Measurements from ENCODE around the gene KIAA0232.
A peak's percentile ranks its signal among the peaks of the same experiment; 100 is the strongest.
"Not testable (repeated sequence)": the region's sequence is repeated elsewhere in the genome, so short reads cannot be mapped to it uniquely, and the experiment has no call there.

The KIAA0232 gene

DNA sequence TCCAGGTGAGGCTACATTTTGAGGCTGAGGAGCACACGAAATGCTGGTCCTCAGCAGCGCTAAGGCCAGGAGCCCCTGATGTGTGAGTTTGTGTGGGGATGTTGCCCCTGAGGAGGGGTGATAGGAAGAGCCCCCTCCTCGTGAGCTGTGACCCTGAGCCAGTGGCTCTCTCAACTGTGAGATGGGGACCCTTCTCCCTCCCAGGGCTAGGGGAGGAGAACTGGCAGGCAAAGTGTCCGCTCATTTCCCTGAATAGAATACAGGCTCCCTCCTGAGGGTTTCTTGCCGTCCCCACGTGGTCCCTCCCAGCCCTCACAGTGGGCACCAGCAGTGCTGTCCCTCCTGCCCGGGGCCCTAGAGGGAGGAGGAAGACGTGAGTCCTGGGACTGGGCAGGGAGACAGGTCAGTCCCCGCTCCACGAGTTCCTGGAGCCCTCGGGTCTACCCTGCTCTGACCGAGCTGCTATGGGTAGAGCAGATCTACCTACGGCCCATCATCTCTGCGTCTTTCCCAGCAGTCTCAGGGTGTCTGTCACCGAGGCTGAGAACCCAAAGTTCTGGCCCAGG is 106.1 kb downstream of the KIAA0232 start:
- DNase-seq = peak; percentile 9

DNA sequence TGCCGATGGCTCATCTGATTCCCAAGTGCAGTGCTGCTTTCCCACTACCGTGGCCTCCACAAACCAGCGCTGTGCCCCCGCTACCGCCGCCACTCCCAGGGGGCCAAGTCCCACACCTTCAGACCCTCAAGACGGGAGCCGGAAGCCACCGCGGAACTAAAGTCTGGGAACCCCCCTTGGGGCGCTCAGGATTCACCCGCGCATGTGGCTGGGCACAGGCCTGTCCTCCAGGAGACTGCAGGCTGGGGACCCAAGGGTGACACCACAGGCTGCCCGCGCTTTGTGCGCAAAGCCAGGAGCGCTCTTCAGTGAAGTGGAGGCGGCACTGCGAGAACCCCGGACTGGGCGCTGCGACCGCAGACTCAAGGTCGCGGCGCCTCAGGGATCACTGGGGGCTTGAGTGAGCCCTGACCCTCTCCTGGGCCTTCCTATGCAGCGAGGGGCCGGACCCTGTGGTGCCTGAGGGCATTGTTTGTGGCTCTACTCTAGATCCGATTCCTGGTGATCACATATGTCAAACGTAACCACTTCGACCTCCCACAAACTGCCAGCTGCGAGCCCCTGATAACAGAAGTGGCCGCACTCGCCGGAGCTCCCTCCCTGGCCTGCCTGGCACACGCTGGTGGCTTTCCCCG is 106.7 kb downstream of the KIAA0232 start:
- peak; percentile 98 for DNase-seq

DNA sequence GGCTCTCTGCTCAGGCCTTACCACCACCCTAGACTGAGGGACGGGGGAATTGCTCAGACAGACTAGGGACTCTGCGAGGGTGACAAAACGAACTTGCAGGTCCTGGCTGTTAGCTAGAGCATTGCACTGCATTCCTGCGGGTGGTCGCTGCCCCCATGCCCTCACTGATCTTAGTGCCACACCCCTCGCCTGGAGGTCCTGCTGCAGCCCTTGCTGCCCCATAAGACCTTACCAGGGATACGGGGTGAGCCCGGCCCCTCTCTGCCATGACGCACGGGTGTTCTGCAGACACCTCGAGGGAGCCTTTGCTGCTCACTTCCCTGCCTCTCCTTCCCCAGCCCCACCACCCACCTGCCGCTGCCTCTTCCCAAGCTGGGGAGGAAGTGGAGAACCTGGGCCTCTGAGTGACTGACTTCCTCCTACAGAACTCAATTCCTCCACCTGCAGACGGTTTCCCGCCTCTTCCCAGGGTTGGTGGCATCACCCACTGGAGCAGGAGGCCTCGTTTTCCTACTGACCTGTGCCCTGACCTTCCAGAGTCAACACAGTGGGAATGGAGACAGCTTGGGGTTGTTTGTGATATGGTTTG is 107.3 kb downstream of the KIAA0232 start:
- no peak for DNase-seq

DNA sequence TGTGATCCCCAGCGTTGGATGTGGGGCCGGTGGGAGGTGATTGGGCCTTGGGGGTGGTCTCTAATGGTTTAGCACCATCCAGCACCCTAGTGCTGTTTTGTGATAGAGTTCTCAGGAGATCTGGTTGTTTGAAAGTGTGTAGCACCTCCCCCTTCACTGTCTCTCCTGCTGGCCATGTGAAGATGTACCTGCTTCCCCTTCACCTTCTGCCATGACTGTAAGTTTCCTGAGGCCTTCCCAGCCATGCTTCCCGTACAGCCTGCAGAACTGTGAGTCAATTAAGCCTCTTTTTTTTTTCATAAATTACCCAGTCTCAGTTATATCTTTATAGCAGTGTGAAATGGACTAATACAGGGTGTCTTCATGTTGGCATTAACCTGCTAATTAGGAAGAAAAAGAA is 107.8 kb downstream of the KIAA0232 start:
- no peak for DNase-seq

DNA sequence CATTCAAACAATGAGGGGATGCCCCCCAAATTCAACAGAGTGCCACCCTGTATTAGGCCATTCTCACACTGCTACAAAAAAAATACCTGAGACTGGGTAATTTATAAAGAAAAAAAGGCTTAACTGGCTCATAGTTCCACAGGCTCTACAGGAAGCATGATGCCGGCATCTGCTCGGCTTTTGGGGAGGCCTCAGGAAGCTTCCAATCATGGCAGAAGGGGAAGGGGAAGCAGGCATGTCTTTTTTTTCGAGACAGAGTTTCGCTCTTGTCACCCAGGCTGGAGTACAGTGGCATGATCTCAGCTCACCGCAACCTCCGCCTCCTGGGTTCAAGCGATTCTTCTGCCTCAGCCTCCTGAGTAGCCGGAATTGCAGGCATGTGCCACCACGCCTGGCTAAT is 108.4 kb downstream of the KIAA0232 start:
- not testable (repeated sequence) for DNase-seq

DNA sequence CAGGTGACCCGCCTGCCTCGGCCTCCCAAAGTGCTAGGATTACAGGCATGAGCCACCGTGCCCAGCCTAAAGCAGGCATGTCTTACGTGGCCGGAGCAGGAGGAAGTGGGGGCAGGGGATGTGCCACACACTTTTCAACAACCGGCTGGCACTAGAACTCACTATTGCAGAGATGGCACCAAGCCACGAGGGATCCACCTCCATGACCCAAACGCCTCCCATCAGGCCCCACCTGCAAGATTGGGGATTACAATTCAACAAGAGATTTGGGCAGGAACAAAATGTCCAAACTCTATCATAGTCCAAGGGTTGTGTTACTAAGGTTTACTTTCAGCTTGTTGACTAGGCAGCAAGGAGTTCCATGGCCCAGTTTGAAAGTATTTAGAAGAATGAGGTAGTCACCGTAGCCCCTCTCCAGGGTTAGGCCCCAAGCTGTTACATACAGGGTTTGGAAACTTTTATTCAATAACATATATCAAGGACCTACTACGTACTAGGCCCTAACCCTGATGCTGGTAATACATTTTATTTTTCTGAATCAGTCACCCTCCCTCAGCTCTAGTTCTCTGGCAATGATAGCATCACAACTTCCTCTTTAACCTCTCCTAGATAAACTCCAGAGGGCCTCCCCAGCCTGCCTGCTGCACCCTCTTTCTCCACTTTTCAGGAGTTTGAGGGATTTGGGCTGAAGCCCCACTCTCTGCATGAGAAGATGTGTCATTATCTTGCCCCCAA is 109.1 kb downstream of the KIAA0232 start:
- DNase-seq = peak; percentile 70

DNA sequence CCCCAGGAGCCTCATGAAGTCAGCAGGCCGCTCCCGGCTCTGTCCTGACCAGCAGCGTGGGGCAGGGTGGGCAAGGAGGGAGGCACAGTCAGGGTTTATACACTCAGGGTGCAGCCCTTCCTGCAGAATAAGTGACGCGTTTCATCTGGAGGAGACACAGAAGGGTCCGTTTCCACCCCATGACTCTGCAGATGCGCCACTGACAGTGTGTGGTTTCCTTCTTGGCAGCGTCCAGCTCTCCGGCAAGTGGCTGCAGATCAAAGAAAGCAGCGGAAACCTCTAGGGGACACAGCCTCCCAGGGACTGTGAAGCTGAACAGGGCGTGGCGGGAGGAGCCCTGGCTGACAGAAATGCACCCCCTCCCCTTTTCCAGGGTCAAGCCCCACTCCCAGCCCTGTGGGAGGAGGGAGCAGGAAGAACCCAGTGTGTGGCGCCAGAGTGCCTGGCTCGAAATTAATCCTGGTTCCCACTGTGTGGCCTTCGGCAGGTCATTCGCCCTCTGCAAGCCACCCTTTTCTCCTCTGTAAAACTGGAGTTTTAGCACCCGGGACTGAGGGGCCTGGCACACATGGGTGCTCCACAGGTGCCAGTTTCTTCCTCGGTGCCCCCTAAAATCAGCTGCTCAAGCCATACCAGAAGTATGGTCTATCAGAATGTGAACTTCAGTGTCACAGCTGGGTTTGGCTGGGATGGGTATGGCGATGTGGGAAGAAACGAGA is 109.8 kb downstream of the KIAA0232 start:
- peak; percentile 97 for DNase-seq

DNA sequence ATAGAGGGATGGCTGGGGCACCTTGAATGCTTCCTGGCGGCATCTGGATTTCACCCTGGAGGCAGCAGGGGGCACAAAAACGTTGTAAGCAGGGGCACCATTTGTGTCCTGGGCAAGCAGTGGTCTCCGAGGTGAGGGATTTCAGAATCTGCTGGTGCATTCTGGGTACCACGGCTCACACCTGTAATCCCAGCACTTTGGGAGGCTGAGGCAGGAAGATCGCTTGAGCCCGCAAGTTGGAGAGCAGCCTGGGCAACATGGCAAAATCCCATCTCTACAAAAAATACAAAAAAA is 110.3 kb downstream of the KIAA0232 start:
- no peak for DNase-seq

DNA sequence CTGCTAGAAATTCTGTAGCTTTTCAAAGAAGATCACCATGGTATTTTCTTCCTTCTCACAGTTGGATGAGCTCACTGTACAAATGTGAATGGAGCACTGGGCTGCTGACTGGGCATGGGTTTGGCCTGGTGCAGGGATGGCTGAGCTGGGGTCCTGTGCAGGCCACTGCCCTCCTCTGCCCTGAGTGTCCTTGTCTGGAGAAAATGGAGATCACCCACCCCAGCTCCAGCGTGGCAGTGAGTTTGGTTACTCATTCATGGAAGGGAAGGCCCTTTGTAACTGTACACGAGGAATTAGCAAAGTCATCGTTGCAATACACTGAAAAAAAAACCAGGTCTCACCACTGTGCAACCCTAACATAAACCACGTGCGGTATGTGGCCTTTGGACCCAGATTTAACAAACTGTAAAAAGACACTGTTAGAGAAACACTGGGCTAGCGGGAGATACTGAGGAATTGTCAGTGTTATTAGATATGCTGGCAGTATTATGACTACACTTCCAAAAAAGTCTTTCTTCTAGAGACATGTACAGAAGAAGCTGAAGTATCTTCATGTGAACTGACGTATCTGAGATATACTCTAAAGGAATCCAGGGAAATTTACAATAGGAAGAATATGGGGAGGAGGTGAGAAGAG is 111.0 kb downstream of the KIAA0232 start:
- peak; percentile 82 for DNase-seq

DNA sequence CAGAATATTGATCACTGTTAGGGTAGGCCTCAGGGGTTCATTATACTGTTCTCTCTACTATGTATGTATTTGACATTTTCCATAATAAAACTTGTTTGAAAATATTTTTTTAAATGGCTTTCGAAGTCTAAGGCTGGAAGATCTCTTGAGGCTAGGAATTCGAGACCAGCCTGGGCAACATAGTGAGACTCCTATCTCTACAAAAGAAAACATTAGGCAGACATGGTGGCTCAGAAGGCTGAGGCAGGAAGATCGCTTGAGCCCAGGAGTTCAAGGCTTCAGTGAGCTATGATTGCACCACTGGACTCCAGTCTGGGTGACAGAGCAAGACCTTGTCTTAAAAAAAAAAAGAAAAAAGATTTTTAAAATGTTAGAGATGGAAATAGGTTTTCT is 111.6 kb downstream of the KIAA0232 start:
- no peak for DNase-seq

DNA sequence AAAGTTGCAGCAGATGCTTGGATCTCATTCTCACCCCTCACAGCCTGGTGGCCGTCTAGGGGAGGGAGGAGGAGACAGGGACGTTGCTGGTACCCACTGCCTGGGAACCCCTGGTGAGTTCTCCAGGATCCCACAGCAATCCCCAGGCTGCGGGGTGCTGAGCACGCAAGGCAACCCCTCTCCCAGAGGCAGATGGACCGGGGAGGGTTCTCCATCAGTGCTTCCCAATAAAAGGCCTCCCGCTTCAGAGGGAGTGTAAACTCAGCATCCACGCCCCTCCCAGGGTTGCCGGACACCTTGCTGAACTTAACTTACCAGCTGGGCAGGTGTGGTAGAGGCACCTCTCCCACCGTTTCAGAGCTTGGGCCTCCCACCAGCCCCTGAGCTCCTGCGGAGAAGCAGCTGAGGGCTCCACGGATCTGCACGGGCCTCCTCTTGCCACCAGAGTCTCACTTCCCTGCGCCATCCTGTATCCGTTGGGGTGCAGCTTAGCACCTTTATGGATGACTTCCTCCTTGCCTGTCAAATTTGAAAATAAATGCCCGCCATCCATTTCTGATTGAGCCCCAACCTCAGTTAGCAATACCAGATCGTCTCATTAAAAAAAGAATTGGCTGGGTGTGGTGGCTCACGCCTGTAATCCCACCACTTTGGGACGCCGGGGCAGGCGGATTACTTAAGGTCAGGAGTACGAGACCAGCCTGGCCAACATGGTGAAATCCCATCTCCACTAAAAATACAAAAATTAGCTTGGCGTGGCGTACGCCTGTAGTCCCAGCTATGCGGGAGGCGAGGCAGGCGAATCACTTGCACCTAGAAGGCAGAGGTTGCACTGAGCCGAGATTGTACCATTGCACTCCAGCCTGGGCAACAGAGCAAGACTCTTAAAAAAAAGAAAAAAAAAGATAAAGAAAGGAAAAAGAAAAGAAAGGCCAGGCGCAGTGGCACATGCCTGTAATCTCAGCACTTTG is 112.3 kb downstream of the KIAA0232 start:
- DNase-seq = no peak

DNA sequence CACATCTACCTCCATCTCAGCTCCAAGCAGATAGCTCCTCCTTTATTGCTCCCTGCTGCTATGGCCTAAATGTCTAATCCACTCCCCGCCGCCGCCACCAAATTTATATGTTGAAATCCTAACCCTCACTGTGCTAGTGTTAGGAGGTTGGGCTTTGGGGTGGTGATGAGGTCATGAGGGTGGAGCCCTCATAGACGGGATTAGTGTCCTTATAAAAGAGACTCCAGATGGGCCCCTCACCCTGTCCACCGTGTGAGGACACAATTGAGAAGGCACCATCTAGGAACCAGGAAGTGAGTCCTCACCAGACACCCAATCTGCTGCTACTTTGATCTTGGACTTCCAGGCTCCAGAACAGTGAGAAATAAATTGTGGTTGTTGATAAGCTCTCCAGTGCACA is 113.5 kb downstream of the KIAA0232 start:
- no peak for DNase-seq

DNA sequence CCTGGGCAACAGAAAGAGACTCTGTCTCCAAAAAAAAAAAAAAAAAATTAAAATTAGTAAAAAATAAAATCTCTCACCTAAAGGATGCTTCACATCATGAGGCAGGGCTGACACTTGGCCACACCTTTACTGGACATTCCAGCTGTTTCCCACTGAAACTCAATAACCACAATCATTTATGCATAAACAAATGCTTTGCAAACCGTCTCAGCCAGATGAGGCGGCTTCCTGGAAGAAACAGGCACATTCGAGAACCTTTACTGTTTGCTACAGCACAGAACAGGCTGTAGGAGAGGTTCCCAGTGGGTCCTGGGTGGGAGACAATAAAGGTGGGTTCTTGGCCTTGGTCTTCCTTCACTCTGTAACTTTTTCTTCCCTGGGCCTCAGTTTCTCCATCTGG is 116.2 kb downstream of the KIAA0232 start:
- no peak for DNase-seq

DNA sequence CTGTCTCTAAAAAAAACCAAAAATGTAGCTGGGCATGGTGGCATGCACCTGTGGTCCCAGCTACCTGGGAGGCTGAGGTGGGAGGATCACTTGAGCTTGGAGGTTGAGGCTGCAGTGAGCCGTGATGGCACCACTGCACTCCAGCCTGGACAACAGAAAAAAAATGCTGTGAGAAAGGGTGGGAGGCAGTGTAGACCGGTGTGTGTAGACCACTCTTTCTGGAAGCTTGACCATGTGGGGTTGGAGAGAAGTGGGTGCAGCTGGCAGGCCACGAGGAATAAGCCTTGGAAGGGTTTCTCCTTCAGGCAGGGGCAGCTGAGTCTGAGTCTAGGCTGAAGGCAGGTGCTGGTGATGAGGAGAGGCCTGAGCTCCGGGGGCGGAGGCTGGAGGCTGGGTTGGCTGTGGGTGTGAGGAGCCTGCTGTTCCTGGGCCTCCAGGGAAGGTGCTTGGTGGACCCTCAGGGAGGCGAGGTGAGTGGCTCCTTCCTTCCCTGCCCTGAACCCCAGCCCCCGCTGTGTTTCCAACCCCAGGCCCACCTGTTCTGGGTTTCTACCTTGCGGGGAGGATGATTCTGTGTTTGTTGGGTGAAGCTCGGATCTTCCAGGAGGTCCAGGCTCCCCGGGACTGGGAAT is 117.8 kb downstream of the KIAA0232 start:
- DNase-seq = no peak

DNA sequence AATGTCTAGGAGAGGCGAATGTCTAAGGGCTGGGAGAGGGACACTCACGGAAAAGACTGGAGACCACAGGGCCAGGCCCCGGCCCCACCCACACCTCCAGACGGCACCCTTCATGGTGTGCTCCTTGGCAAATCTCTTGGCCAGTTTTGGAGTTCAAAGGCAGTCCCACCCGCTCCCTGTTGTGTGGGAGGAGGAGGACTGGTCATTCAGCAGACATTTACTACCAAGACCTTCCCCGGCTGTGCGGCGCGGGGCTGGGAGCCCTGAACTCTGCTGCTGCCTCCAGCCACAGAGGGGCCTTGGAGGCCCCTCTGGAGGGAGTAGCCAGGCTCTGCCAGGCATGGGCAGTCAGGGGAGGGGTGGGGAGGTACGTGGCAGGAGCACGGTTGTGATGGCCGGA is 118.4 kb downstream of the KIAA0232 start:
- no peak for DNase-seq

DNA sequence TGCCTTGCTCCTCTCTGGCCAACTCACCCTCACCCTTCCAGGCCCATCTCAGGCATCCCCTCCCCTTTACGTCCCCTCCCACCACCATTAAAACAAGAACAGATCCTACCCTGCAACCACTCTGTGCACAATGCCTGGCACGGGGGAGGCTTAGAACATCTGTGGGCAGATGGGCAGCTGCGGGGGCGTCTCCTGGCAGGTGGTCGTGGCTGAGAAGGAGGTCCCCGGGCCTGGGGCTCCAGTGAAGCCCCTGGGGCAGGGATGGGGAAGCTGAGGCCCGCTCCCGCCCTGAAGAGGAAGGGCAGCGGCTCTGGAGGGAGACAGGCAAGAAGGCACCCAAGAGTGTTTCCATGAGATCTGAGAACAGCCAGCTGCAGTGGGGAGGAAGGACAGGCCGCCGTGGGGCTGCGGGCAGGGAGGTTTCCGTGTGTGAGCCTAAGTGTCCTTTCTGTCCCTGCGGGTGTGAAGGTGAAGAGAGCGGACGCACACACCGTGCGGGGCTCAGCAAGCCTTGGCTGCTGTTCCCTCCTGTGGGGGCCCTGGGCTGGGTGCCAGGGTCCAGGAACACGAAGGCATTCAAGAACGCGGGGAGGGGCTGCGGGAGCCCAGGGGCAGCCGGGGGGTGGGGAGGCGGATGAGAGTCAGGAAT is 119.3 kb downstream of the KIAA0232 start:
- DNase-seq = no peak

DNA sequence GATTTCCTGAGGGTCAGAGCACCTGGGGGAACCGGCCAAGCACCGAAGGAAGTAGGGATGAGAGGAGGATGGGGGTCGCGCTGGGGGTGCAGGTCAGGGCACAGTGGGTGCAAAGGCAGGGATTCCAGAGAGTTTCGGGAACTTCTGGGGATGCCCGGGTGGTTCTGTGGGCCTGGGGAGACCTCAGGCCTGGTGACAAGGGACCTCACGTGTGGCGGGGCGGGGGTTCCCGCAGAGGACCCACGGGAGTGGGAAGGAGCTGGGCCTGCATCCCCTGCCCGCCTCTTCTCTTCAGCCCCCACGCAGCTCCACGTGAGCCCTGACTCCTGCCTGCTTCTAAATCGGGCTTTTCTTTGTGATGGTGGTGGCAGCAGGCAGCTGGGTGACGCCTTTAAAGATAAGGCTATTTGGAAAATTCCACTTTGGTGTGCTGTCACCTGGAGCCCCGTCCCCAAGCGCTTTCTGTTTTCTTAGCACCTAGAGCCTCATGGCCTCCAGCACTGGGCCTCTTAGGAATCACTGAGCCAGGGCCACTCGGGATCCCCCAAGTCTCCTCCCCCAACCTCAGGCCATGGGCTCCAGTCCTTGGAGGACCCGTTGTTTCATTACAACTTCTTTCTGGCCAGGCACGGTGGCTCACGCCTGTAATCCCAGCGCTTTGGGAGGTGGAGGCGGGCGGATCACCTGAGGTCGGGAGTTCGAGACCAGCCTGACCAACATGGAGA is 120.0 kb downstream of the KIAA0232 start:
- no peak for DNase-seq

DNA sequence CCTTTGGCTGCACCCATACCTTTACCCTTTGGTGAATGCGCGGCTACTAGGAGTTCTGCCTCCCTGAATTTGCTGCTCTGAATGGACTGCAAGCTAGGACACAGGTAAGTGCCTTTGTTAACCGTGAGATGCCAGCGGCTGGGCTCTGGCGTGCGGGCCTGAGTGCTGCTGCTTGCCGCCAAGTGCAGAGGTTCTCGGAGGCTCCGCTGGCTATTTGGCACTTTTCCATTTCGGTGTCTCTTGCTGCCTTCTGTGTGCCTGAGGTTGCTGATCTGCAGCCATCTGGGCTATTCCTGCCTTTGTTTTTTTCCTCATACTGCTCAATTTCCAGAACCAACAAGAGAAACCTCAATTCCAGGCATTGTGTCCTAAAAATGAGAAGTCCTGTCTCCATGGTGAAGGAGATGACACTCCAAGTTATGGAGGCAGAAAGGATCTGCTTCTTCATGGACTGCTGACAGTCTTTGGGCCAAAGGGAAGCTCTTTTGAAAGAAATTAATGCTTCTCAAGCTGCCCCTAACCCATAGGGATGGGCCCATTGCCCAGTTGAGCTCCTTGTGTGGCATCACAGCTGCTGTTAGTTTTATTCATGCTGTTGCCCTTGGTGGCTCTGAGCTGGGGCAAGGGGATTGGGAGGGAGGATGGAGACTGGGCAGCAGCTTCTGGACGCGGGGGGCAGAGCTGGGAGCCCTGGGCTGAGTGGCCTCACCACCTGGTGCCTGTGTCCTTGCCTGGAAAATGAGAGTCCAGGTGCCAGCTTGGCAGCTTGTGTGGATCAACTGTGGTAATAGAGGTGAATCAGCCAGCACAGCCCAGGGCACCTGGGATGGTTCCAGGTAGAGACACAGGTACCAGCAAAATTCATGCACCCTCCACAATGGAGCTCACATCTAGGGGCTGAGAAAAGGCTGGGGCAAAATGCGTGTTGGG is 123.3 kb downstream of the KIAA0232 start:
- DNase-seq = no peak

DNA sequence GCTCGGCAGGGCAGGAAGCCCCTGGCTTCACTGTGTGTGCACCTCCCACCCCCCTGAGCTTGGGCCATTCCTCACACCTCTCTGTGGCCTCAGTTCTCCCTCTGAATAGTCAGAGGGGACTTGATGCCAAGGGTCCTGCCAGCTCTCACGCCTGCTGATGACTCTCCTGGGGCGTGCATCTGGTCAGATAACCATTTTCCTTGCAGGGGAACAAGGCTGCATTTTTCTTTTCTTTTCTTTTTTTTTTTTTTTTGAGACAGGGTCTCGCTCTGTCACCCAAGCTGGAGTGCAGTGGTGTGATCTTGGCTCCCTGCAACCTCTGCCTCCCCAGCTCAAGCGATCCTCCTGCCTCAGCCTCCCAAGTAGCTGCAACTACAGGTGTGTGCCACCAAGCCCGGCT is 124.0 kb downstream of the KIAA0232 start:
- not testable (repeated sequence) for DNase-seq
